Mesodermal cell (in vitro differentiated cells): Measurements from ENCODE around the gene ELP2.

ENCODE experiments used
- H3K27ac ChIP-seq: 2 replicates; pipeline ENCODE4 v1.7.0; 2013; ENCODE audit warnings: mild to moderate bottlenecking, low read depth, low read length, moderate library complexity; ENCODE audit not compliant: severe bottlenecking
- H3K36me3 ChIP-seq: 2 replicates; pipeline ENCODE4 v1.7.1; 2013; ENCODE audit warnings: mild to moderate bottlenecking, low read length, moderate library complexity; ENCODE audit not compliant: control insufficient read depth, insufficient read depth
- H3K4me1 ChIP-seq: one replicate; pipeline ENCODE4 v1.7.1; 2013; ENCODE audit warnings: mild to moderate bottlenecking, low read length; ENCODE audit not compliant: insufficient read depth, control insufficient read depth, poor library complexity, severe bottlenecking
- H3K4me3 ChIP-seq: 2 replicates; pipeline ENCODE4 v1.7.0; 2013; ENCODE audit warnings: low read length, control low read depth, mild to moderate bottlenecking; ENCODE audit not compliant: insufficient read depth, poor library complexity, severe bottlenecking; ENCODE audit errors: extremely low read depth
- H3K9me3 ChIP-seq: 2 replicates; pipeline ENCODE4 v1.7.1; 2013; ENCODE audit warnings: mild to moderate bottlenecking, low read length, moderate library complexity; ENCODE audit not compliant: control insufficient read depth
- WGBS, 2 experiments: methylation state at CpG; one replicate each; pipeline ENCODE4 v1.1.5; 2013; ENCODE audit warnings: missing lambda C conversion rate in 2 of 2; ENCODE audit not compliant: insufficient coverage in 2 of 2; 5-methylcytosine and 5-hydroxymethylcytosine counted together

The ELP2 gene

DNA sequence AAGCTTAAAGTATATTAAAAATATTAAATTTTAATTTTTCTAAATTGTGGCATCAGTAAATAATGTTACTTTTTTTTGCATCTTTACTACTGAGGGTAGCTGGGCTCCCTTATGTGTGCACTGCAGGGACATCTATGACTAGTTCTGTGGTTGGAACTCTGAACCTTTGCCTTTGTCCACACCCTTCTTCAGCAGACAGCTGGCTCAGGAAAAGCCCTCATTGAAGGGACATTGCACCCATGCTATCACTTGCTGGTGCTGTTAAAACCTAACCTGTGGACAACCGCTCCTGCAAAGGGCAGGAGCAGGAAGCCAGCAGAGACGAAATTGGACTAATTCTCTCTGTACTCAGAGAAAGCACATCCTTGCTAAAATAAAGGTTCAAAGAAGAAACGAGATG lies 87.6 kb downstream of the ELP2 start:
- Histone ChIP-seq H3K9me3 (no peaks in the 10 kb centered on the region), H3K36me3 (no peaks in the 10 kb centered on the region), H3K4me3 (no peak overlapping the region), H3K4me1 (no peaks in the 10 kb centered on the region), H3K27ac (no peak overlapping the region)
- 100% methylated on average over 2 of the region's 3 CpGs; no CpG with 5 or more reads in 1 of the 2 experiments for WGBS, 2 experiments

DNA sequence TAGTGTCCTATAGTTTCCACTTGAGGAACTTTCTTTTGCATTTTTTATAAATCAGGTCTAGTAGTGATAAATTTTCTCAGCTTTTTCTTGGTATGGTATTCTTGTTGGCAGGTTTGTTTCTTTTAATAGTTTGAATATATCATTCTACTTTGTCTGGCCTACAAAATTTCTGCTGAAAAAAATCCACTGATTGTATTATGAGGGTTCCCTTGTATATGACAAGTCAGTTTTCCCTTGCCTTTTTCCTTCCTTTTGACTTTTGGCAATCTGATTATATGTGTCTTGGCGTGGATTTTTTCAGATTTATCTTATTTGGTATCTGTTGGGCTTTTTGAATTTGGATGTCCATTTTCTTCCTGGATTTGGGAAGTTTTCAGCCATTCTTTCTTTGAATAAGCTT lies 99.5 kb downstream of the ELP2 start:
- Histone ChIP-seq H3K9me3 (peaks cover 4% of the 10 kb centered on the region), H3K27ac (no peak overlapping the region), H3K4me1 (no peaks in the 10 kb centered on the region), H3K36me3 (no peaks in the 10 kb centered on the region), H3K4me3 (no peak overlapping the region)
- no CpG with 5 or more reads among the region's 1 CpG for WGBS, 2 experiments
